ENCODE results near the gene CRYM. TPM values are rescaled to one million over a fixed set of nuclear protein-coding genes. Genes with fewer than 3 reads are reported as not detected.
"Not testable (repeated sequence)": the region's sequence is repeated elsewhere in the genome, so short reads cannot be mapped to it uniquely, and the experiment has no call there.

The CRYM gene
- total and polyA plus RNA-seq, 10 of the 15 experiments (the other 5 are each of a cell fraction or from before 2014, with no cell fraction given) = 0.30 to 6.1 (median 3.9) TPM

- BruUV-seq (replicated peaks); H3K9me3 ChIP-seq (replicated peaks; ENCODE audit: control insufficient read depth, insufficient read depth, low read length); H3K9ac ChIP-seq (ENCODE audit: control insufficient read depth, insufficient read depth, low read length); FAIRE-seq; CTCF ChIA-PET; H3K36me3 ChIP-seq (ENCODE audit: control insufficient read depth in 2 of 2, insufficient read depth in 2 of 2, low read length in 1 of 2); SMC1A ChIA-PET (ENCODE audit: uncharacterized antibody, unreplicated experiment); ATAC-seq; H3K4me3 ChIP-seq; H3K4me2 ChIP-seq (ENCODE audit: control insufficient read depth, insufficient read depth); intact Hi-C loops (cut with micrococcal nuclease; ENCODE audit: unreplicated experiment); H4K20me1 ChIP-seq (ENCODE audit: control insufficient read depth, insufficient read depth); DNase-seq (ENCODE audit: low read depth, low spot score); in situ Hi-C loops (cut with MboI); H3K4me1 ChIP-seq (ENCODE audit: control insufficient read depth, insufficient read depth, low read length); H3K27me3 ChIP-seq (replicated peaks in 1 of 2; ENCODE audit: control insufficient read depth in 2 of 2, insufficient read depth in 2 of 2, low read length in 1 of 2); H2AFZ ChIP-seq (ENCODE audit: control insufficient read depth, low read depth, low read length); H3K27ac ChIP-seq (ENCODE audit: control insufficient read depth, insufficient read depth); POLR2A ChIA-PET; H3K79me2 ChIP-seq (ENCODE audit: control insufficient read depth, insufficient read depth, low read length): not testable (repeated sequence)
- 91% methylated on average over 18 of the region's 18 CpGs for WGBS (ENCODE audit: insufficient coverage, insufficient replicate concordance, low lambda C conversion rate, missing lambda C conversion rate)
- RAD21 ChIA-PET (ENCODE audit: unreplicated experiment) = interaction anchor here (0.6 kb wide), 1 partner anchor 10 kb away, joined by 3 read pairs; no protein-coding TSS in a partner anchor
Measured at GRCh38 chr16:21312046-21312445, 34.0 kb upstream of the CRYM start.

GRCh38 chr16:21306712-21307111, 28.6 kb upstream of the CRYM start:
- H3K4me1 ChIP-seq (ENCODE audit: control insufficient read depth, insufficient read depth, low read length); RAD21 ChIA-PET (ENCODE audit: unreplicated experiment); DNase-seq (ENCODE audit: low read depth, low spot score); H3K79me2 ChIP-seq (ENCODE audit: control insufficient read depth, insufficient read depth, low read length); CTCF ChIA-PET; BruUV-seq (replicated peaks); H3K27me3 ChIP-seq (replicated peaks in 1 of 2; ENCODE audit: control insufficient read depth in 2 of 2, insufficient read depth in 2 of 2, low read length in 1 of 2); POLR2A ChIA-PET; intact Hi-C loops (cut with micrococcal nuclease; ENCODE audit: unreplicated experiment); H3K9ac ChIP-seq (ENCODE audit: control insufficient read depth, insufficient read depth, low read length); H3K27ac ChIP-seq (ENCODE audit: control insufficient read depth, insufficient read depth); H4K20me1 ChIP-seq (ENCODE audit: control insufficient read depth, insufficient read depth); H3K36me3 ChIP-seq (ENCODE audit: control insufficient read depth in 2 of 2, insufficient read depth in 2 of 2, low read length in 1 of 2); SMC1A ChIA-PET (ENCODE audit: uncharacterized antibody, unreplicated experiment); H3K9me3 ChIP-seq (replicated peaks; ENCODE audit: control insufficient read depth, insufficient read depth, low read length); FAIRE-seq; H2AFZ ChIP-seq (ENCODE audit: control insufficient read depth, low read depth, low read length); H3K4me2 ChIP-seq (ENCODE audit: control insufficient read depth, insufficient read depth); ATAC-seq; in situ Hi-C loops (cut with MboI); H3K4me3 ChIP-seq: not testable (repeated sequence)
- 96% methylated on average over 5 of the region's 5 CpGs for WGBS (ENCODE audit: insufficient coverage, insufficient replicate concordance, low lambda C conversion rate, missing lambda C conversion rate)
